ENCODE results near the gene TPRN.

The TPRN gene

GRCh38 chr9:137200311-137201204 lies at the start of gene TPRN:
TSS of gene TPRN (minus strand) at chr9:137200741. CDS start at chr9:137200711, 30 bp downstream.
- H3K4me2 ChIP-seq (ENCODE audit: low read length), result peak within 1 kb of the TSS; percentile 87

GRCh38 chr9:137247916-137248175 lies 47.3 kb upstream of the TPRN start:
- no peaks in the 10 kb centered on the region for H3F3A ChIP-seq (ENCODE audit: insufficient read depth, low read length)
- H3K4me1 ChIP-seq (ENCODE audit: insufficient read depth, low read length, severe bottlenecking), result peaks cover 19% of the 10 kb centered on the region
- no peaks in the 10 kb centered on the region for H3K79me2 ChIP-seq (ENCODE audit: insufficient read depth, low read length)
- no peak overlapping the region for H3K9ac ChIP-seq (ENCODE audit: low read length)
- no peaks in the 10 kb centered on the region for H4K20me1 ChIP-seq (ENCODE audit: insufficient read depth, low read length)
- peaks cover 6% of the 10 kb centered on the region; the same call in 1 of the 2 replicates for H3K27me3 ChIP-seq (ENCODE audit: insufficient read depth, low read length)
- H3K9me2 ChIP-seq (ENCODE audit: low read depth, low read length), result no peaks in the 10 kb centered on the region
- no peak overlapping the region for H2AFZ ChIP-seq (ENCODE audit: low read length)
- no peak for TF ChIP-seq EZH2 (IDR thresholded peaks at IDR 0.05; ENCODE audit: borderline replicate concordance, low read length)
- TF ChIP-seq, protein P1, sequence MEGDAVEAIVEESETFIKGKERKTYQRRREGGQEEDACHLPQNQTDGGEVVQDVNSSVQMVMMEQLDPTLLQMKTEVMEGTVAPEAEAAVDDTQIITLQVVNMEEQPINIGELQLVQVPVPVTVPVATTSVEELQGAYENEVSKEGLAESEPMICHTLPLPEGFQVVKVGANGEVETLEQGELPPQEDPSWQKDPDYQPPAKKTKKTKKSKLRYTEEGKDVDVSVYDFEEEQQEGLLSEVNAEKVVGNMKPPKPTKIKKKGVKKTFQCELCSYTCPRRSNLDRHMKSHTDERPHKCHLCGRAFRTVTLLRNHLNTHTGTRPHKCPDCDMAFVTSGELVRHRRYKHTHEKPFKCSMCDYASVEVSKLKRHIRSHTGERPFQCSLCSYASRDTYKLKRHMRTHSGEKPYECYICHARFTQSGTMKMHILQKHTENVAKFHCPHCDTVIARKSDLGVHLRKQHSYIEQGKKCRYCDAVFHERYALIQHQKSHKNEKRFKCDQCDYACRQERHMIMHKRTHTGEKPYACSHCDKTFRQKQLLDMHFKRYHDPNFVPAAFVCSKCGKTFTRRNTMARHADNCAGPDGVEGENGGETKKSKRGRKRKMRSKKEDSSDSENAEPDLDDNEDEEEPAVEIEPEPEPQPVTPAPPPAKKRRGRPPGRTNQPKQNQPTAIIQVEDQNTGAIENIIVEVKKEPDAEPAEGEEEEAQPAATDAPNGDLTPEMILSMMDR (IDR thresholded peaks at IDR 0.05; ENCODE audit: low read length), result no peak
- H3K9me3 ChIP-seq (ENCODE audit: low read length), result no peaks in the 10 kb centered on the region
- H3K4me3 ChIP-seq (ENCODE audit: low read depth, low read length, poor library complexity, severe bottlenecking), result no peak overlapping the region
- peaks cover 15% of the 10 kb centered on the region for H3K36me3 ChIP-seq (ENCODE audit: insufficient read depth, low read length)
- H3K4me2 ChIP-seq (ENCODE audit: low read length), result no peak overlapping the region
- H3K27ac ChIP-seq (ENCODE audit: low read depth, low read length, poor library complexity, severe bottlenecking), result no peak overlapping the region

More at GRCh38 chr9:137200311-137201204, at the start of gene TPRN:
- Histone ChIP-seq H3K4me1 (ENCODE audit: insufficient read depth, low read length, severe bottlenecking) (peaks cover 45% of the 10 kb centered on the region), H3K27ac (ENCODE audit: low read depth, low read length, poor library complexity, severe bottlenecking) (peak within 1 kb of the TSS; percentile 47), H3K4me3 (ENCODE audit: low read depth, low read length, poor library complexity, severe bottlenecking) (peak within 1 kb of the TSS; percentile 73), H3K27me3 (ENCODE audit: insufficient read depth, low read length) (peaks cover 8% of the 10 kb centered on the region), H3K36me3 (ENCODE audit: insufficient read depth, low read length) (no peaks in the 10 kb centered on the region; the same call in 1 of the 2 replicates), H3K9me2 (ENCODE audit: low read depth, low read length) (no peaks in the 10 kb centered on the region), H3K9me3 (ENCODE audit: low read length) (no peaks in the 10 kb centered on the region), H2AFZ (ENCODE audit: low read length) (no peak within 1 kb of the TSS), H3K79me2 (ENCODE audit: insufficient read depth, low read length) (peaks cover 12% of the 10 kb centered on the region; the same call in 1 of the 2 replicates), H3F3A (ENCODE audit: insufficient read depth, low read length) (no peaks in the 10 kb centered on the region), H4K20me1 (ENCODE audit: insufficient read depth, low read length) (no peaks in the 10 kb centered on the region), H3K9ac (ENCODE audit: low read length) (peak within 1 kb of the TSS; percentile 81)
- TF ChIP-seq, protein P1 (IDR thresholded peaks at IDR 0.05; ENCODE audit: low read length), result no peak
- no peak for TF ChIP-seq EZH2 (IDR thresholded peaks at IDR 0.05; ENCODE audit: borderline replicate concordance, low read length)

DNA sequence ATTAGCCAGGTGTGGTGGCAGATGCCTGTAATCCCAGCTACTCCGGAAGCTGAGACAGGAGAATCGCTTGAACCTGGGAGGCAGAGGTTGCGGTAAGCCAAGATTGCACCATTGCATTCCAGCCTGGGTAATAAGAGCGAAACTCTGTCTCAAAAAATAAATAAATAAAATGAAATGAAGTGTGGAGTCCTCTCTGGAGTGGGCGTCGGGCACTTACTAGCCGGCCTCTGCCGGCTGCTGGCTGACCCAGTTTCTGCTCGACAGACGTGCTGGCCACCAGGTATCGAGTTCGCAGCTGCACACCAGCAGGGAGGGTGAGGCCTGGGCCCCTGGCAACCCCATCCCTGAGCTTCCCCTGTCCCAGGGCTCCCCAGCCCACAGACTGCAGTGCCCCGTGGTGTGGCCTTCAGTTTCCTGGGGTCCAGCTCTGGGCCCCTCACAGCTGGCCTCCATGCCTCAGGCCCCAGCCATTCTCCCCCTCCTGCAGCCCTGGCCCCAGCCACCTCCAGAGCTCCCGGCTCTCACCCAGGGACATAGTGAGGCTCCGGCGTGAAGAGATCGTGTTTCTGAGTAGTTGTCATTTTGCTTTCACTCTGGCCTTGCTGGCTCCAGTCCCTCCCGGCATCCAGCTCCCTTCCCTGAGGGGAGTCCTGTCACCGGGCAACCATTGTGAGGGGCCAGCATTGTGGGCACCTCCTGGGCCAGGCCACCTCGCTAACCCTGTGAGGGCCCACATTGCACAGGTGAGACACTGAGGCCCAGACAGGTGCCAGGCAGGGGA lies 46.8 kb upstream of the TPRN start:
- Histone ChIP-seq H3K4me1 (ENCODE audit: insufficient read depth, low read length, severe bottlenecking) (peaks cover 19% of the 10 kb centered on the region), H3K9me3 (ENCODE audit: low read length) (no peaks in the 10 kb centered on the region), H3K27ac (ENCODE audit: low read depth, low read length, poor library complexity, severe bottlenecking) (no peak overlapping the region), H3K4me2 (ENCODE audit: low read length) (no peak overlapping the region), H3K79me2 (ENCODE audit: insufficient read depth, low read length) (no peaks in the 10 kb centered on the region), H3K4me3 (ENCODE audit: low read depth, low read length, poor library complexity, severe bottlenecking) (no peak overlapping the region), H3K9me2 (ENCODE audit: low read depth, low read length) (no peaks in the 10 kb centered on the region), H3K36me3 (ENCODE audit: insufficient read depth, low read length) (peaks cover 20% of the 10 kb centered on the region), H2AFZ (ENCODE audit: low read length) (no peak overlapping the region), H4K20me1 (ENCODE audit: insufficient read depth, low read length) (no peaks in the 10 kb centered on the region), H3K27me3 (ENCODE audit: insufficient read depth, low read length) (peaks cover 6% of the 10 kb centered on the region; the same call in 1 of the 2 replicates), H3K9ac (ENCODE audit: low read length) (no peak overlapping the region), H3F3A (ENCODE audit: insufficient read depth, low read length) (no peaks in the 10 kb centered on the region)
- TF ChIP-seq EZH2 (IDR thresholded peaks at IDR 0.05; ENCODE audit: borderline replicate concordance, low read length), result no peak
- TF ChIP-seq, protein P1 (IDR thresholded peaks at IDR 0.05; ENCODE audit: low read length), result no peak

Data from OCI-LY1 (cell line).